Mesodermal cell (in vitro differentiated cells): ENCODE data around the gene SACS.

Experiments
- H3K27ac ChIP-seq: 2 replicates; pipeline ENCODE4 v1.7.0; 2013; ENCODE audit warnings: mild to moderate bottlenecking, low read depth, low read length, moderate library complexity; ENCODE audit not compliant: severe bottlenecking
- H3K36me3 ChIP-seq: 2 replicates; pipeline ENCODE4 v1.7.1; 2013; ENCODE audit warnings: mild to moderate bottlenecking, low read length, moderate library complexity; ENCODE audit not compliant: control insufficient read depth, insufficient read depth
- H3K4me1 ChIP-seq: one replicate; pipeline ENCODE4 v1.7.1; 2013; ENCODE audit warnings: mild to moderate bottlenecking, low read length; ENCODE audit not compliant: insufficient read depth, control insufficient read depth, poor library complexity, severe bottlenecking
- H3K4me3 ChIP-seq: 2 replicates; pipeline ENCODE4 v1.7.0; 2013; ENCODE audit warnings: low read length, control low read depth, mild to moderate bottlenecking; ENCODE audit not compliant: insufficient read depth, poor library complexity, severe bottlenecking; ENCODE audit errors: extremely low read depth
- H3K9me3 ChIP-seq: 2 replicates; pipeline ENCODE4 v1.7.1; 2013; ENCODE audit warnings: mild to moderate bottlenecking, low read length, moderate library complexity; ENCODE audit not compliant: control insufficient read depth
- WGBS, 2 experiments: methylation state at CpG; one replicate each; pipeline ENCODE4 v1.1.5; 2013; ENCODE audit warnings: missing lambda C conversion rate in 2 of 2; ENCODE audit not compliant: insufficient coverage in 2 of 2; 5-methylcytosine and 5-hydroxymethylcytosine counted together

Gene SACS

GRCh38 chr13:23380534-23380933, 53.0 kb downstream of the SACS start:
- Histone ChIP-seq H3K9me3 (no peaks in the 10 kb centered on the region), H3K27ac (no peak overlapping the region), H3K4me1 (peaks cover 5% of the 10 kb centered on the region), H3K4me3 (no peak overlapping the region), H3K36me3 (no peaks in the 10 kb centered on the region)
- 86 to 87% methylated on average over 3 to 4 of the region's 5 CpGs for WGBS, 2 experiments

DNA sequence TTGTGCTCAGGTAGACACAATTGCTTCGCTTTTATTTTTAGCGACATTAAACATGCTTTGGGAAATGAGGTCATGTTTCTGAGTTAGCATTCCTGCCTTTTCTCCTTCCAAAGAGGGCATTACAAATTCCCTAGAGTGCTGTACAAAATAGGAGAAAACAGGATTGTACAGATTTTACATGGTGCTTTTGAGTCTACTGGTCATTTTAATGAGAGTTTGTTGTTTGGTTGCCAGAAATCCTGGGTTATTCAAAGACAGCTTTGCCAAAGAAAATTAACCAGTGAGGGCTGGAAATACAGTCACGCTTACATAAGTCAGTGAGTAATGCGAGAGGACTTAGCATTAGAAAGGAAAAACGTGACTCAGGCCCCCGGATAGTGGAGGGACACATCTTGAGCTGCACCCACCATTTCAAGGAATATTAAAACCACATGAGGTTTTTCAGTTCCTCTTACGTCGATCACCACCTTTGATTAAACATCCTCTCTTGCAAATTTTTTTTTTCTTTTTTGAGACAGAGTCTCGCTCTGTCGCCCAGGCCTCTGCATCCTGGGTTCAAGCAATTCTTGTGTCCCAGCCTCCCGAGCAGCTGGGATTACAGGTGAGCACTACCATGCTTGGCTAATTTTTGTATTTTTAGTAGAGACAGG, 55.4 kb downstream of the SACS start:
- Histone ChIP-seq H3K36me3 (peaks cover 7% of the 10 kb centered on the region), H3K4me3 (no peak overlapping the region), H3K4me1 (peaks cover 13% of the 10 kb centered on the region), H3K9me3 (no peaks in the 10 kb centered on the region), H3K27ac (peak overlapping the region; percentile 86)
- 68 to 80% methylated on average over 7 to 8 of the region's 11 CpGs for WGBS, 2 experiments

DNA sequence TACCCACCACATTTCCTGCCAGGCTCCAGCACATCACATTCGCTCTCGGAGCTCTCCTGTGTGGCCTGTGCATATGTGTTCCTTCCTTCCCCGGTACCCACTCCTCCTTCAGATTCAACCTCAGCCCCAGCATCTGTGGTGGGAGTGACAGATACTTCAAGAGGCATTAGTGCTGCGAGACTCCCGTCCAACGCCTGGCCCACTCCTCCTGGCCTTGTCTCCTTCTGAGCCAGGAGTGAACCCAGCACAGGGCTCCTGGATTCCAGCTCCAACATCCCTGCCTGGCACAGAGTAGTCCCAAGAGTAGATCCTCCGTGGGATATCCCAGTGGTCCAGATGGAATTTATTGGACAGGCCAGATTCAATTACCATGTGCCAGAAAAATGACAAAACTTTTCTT, 55.9 kb downstream of the SACS start:
- peaks cover 12% of the 10 kb centered on the region for H3K36me3 ChIP-seq
- H3K9me3 ChIP-seq, result no peaks in the 10 kb centered on the region
- H3K27ac ChIP-seq, result peak overlapping the region; percentile 86
- H3K4me3 ChIP-seq, result no peak overlapping the region
- WGBS, 2 experiments, result 86 to 92% methylated on average over 4 to 7 of the region's 7 CpGs
- H3K4me1 ChIP-seq, result peaks cover 13% of the 10 kb centered on the region

- 1% methylated on average over 59 to 91 of the region's 117 CpGs for WGBS, 2 experiments
- H3K4me3 ChIP-seq, result peak overlapping the region; percentile 72
- H3K36me3 ChIP-seq, result peaks cover 27% of the 10 kb centered on the region
- H3K9me3 ChIP-seq, result no peaks in the 10 kb centered on the region
- H3K27ac ChIP-seq, result peak overlapping the region; percentile 20
- peaks cover 13% of the 10 kb centered on the region for H3K4me1 ChIP-seq
These were observed 58.2 kb downstream of the SACS start for GRCh38 chr13:23375001-23375971.

GRCh38 chr13:23372264-23372906, 61.1 kb downstream of the SACS start:
- Histone ChIP-seq H3K4me1 (peaks cover 8% of the 10 kb centered on the region), H3K9me3 (no peaks in the 10 kb centered on the region)

GRCh38 chr13:23367907-23368306, 65.6 kb downstream of the SACS start:
- no peaks in the 10 kb centered on the region for H3K9me3 ChIP-seq
- WGBS, 2 experiments, result 97 to 100% methylated on average over 1 to 4 of the region's 6 CpGs
- no peak overlapping the region for H3K27ac ChIP-seq
- H3K4me3 ChIP-seq, result no peak overlapping the region
- no peaks in the 10 kb centered on the region for H3K4me1 ChIP-seq
- H3K36me3 ChIP-seq, result peaks cover 89% of the 10 kb centered on the region

More at GRCh38 chr13:23372264-23372906, 61.1 kb downstream of the SACS start:
- Histone ChIP-seq H3K27ac (no peak overlapping the region), H3K36me3 (peaks cover 55% of the 10 kb centered on the region), H3K4me3 (no peak overlapping the region)
- 76 to 90% methylated on average over 3 to 5 of the region's 5 CpGs for WGBS, 2 experiments

DNA sequence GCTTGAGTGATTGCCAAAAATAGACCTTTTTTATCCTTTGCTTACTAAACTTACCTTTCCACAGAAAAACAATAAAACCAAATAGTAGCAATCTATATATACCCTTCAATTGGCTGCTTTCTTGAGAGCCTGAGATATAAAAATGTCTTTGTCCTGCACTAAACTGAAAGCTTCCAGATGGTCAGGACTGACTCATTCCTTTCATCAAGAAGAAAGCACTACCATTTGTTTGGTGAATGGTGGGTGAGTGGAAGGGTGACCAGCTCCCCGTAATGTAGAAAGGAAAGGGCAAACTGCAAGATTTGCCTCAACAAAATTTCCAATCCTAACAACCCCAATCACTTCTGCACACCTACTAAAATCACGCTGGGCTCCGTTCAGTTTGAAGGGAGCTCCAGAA, 67.8 kb downstream of the SACS start:
- no peaks in the 10 kb centered on the region for H3K4me1 ChIP-seq
- peaks cover 91% of the 10 kb centered on the region for H3K36me3 ChIP-seq
- H3K27ac ChIP-seq, result no peak overlapping the region
- H3K4me3 ChIP-seq, result no peak overlapping the region
- WGBS, 2 experiments, result 100% methylated on average over 1 to 2 of the region's 3 CpGs
- H3K9me3 ChIP-seq, result no peaks in the 10 kb centered on the region

- no CpG with 5 or more reads among the region's 1 CpG for WGBS, 2 experiments
- Histone ChIP-seq H3K4me3 (no peak overlapping the region), H3K27ac (no peak overlapping the region), H3K36me3 (peaks cover 76% of the 10 kb centered on the region), H3K4me1 (no peaks in the 10 kb centered on the region), H3K9me3 (no peaks in the 10 kb centered on the region)
These were observed 73.6 kb downstream of the SACS start for GRCh38 chr13:23359882-23360281.

GRCh38 chr13:23357349-23357748, 76.2 kb downstream of the SACS start:
- Histone ChIP-seq H3K36me3 (peaks cover 76% of the 10 kb centered on the region), H3K4me3 (no peak overlapping the region), H3K27ac (no peak overlapping the region), H3K4me1 (no peaks in the 10 kb centered on the region), H3K9me3 (no peaks in the 10 kb centered on the region)
- 100% methylated on average over 1 of the region's 1 CpG; no CpG with 5 or more reads in 1 of the 2 experiments for WGBS, 2 experiments

DNA sequence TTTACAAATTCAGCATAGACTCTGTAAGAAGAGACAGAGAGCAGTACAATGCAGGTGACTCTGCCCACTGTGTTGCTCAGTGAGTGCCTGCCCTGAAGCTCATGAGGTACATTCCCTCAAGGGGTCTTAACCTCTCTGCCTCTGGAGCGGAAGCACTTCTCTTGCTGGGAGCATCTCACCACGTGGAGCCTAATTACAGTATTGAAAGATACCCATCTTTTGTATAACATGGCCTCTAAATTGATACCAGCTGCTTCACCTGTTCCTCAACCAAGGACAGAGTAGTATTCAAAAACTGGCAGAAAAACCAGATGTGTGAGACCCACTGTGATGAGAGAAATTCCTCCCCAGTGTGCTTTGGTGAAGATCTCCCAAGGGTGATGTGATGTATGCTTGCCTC, 77.1 kb downstream of the SACS start:
- Histone ChIP-seq H3K4me3 (no peak overlapping the region), H3K9me3 (no peaks in the 10 kb centered on the region), H3K4me1 (no peaks in the 10 kb centered on the region), H3K27ac (no peak overlapping the region), H3K36me3 (peaks cover 77% of the 10 kb centered on the region)
- 93 to 94% methylated on average over 2 of the region's 2 CpGs for WGBS, 2 experiments
